ENCODE data around the gene ZNF462.
A peak's percentile ranks its signal among the peaks of the same experiment; 100 is the strongest.

The ZNF462 gene

GRCh38 chr9:106862821-106863720, at the start of gene ZNF462:
TSS of gene ZNF462 (plus strand) at chr9:106863166. CDS start at chr9:106923384, 60,218 bp downstream.
- peak; percentile 9 for TF ChIP-seq CTCF (IDR thresholded peaks at IDR 0.05; ENCODE audit: low read depth, low read length, missing control alignments)
- peak within 1 kb of the TSS; percentile 71 for H3K4me3 ChIP-seq (replicated peaks; ENCODE audit: low read depth, low read length)
- DNase-seq (ENCODE audit: extremely low read depth, low read depth), result no peak

- H3K4me3 ChIP-seq (replicated peaks; ENCODE audit: low read depth, low read length), result no peak overlapping the region
- DNase-seq (ENCODE audit: extremely low read depth, low read depth), result no peak
- TF ChIP-seq CTCF (IDR thresholded peaks at IDR 0.05; ENCODE audit: low read depth, low read length, missing control alignments), result no peak
Measured at GRCh38 chr9:106816524-106816923, 46.4 kb upstream of the ZNF462 start.

GRCh38 chr9:106818034-106818433, 44.9 kb upstream of the ZNF462 start:
- no peak overlapping the region for H3K4me3 ChIP-seq (replicated peaks; ENCODE audit: low read depth, low read length)
- DNase-seq (ENCODE audit: extremely low read depth, low read depth), result no peak
- no peak for TF ChIP-seq CTCF (IDR thresholded peaks at IDR 0.05; ENCODE audit: low read depth, low read length, missing control alignments)

GRCh38 chr9:106820866-106821265, 42.1 kb upstream of the ZNF462 start:
- no peak for TF ChIP-seq CTCF (IDR thresholded peaks at IDR 0.05; ENCODE audit: low read depth, low read length, missing control alignments)
- no peak for DNase-seq (ENCODE audit: extremely low read depth, low read depth)
- H3K4me3 ChIP-seq (replicated peaks; ENCODE audit: low read depth, low read length), result no peak overlapping the region

- no peak for TF ChIP-seq CTCF (IDR thresholded peaks at IDR 0.05; ENCODE audit: low read depth, low read length, missing control alignments)
- DNase-seq (ENCODE audit: extremely low read depth, low read depth), result no peak
Measured at GRCh38 chr9:106828070-106828469, 34.9 kb upstream of the ZNF462 start.

GRCh38 chr9:106828965-106829364, 34.0 kb upstream of the ZNF462 start:
- TF ChIP-seq CTCF (IDR thresholded peaks at IDR 0.05; ENCODE audit: low read depth, low read length, missing control alignments), result no peak
- no peak for DNase-seq (ENCODE audit: extremely low read depth, low read depth)
- H3K4me3 ChIP-seq (replicated peaks; ENCODE audit: low read depth, low read length), result no peak overlapping the region

More at GRCh38 chr9:106828070-106828469, 34.9 kb upstream of the ZNF462 start:
- H3K4me3 ChIP-seq (replicated peaks; ENCODE audit: low read depth, low read length), result no peak overlapping the region

Data from HFF-Myc (cell line).